H1 (cell line): Measurements from ENCODE around the gene FGF19. TPM values are rescaled to one million over a fixed set of nuclear protein-coding genes. Genes with fewer than 3 reads are reported as not detected.

Experiments
- ATF2 ChIP-seq: IDR thresholded peaks from 2 replicates; pipeline ENCODE4 v1.6.1; 2012; ENCODE audit warnings: low read length, inconsistent platforms
- CBX5 ChIP-seq: fragments of 300-800, 300-1000 bp; sonication (generic); IDR thresholded peaks from 2 replicates; pipeline ENCODE4 v1.7.1; 2016; ENCODE audit warnings: antibody characterized with exemption, low read length, low read depth
- CBX8 ChIP-seq: fragments of 300-800, 300-1000 bp; sonication (generic); IDR thresholded peaks from 2 replicates; pipeline ENCODE4 v1.7.1; 2016; ENCODE audit warnings: low read depth, low read length, borderline replicate concordance
- CREB1 ChIP-seq: IDR thresholded peaks from 2 replicates; pipeline ENCODE4 v1.6.1; 2012; ENCODE audit warnings: inconsistent platforms
- HDAC2 ChIP-seq, 2 experiments: fragments of 300-600 bp in 1 of 2; sonication (generic) in 1 of 2; IDR thresholded peaks; 2 replicates each; pipeline ENCODE4 v1.6.1; 2011 to 2012; ENCODE audit warnings: low read depth in 2 of 2, low read length in 2 of 2, mild to moderate bottlenecking in 2 of 2, moderate library complexity in 2 of 2, borderline replicate concordance in 1 of 2, inconsistent platforms in 1 of 2
- MAFK ChIP-seq: IDR thresholded peaks from 2 replicates; pipeline ENCODE4 v1.6.1; 2012; ENCODE audit warnings: low read depth, mild to moderate bottlenecking, improper control_type of control experiment, low read length
- NANOG ChIP-seq: IDR thresholded peaks from 2 replicates; pipeline ENCODE4 v1.6.1; 2011; ENCODE audit warnings: low read length, low read depth, mild to moderate bottlenecking, inconsistent platforms; ENCODE audit not compliant: insufficient read depth, poor library complexity, severe bottlenecking
- POLR2A ChIP-seq, 2 experiments: IDR thresholded peaks; 1 replicate in 1 of 2; 2 replicates in 1 of 2; pipeline ENCODE4 v1.6.1; 2011; ENCODE audit warnings: low read depth in 2 of 2, low read length in 2 of 2, mild to moderate bottlenecking in 2 of 2; ENCODE audit errors: control extremely low read depth in 1 of 2
- POLR2AphosphoS5 ChIP-seq: IDR thresholded peaks from 2 replicates; pipeline ENCODE4 v1.6.1; 2011; ENCODE audit warnings: low read depth, low read length
- RXRA ChIP-seq: IDR thresholded peaks from 2 replicates; pipeline ENCODE4 v1.6.1; 2011; ENCODE audit warnings: low read depth, mild to moderate bottlenecking, low read length, moderate library complexity; ENCODE audit not compliant: insufficient read depth
- TAF7 ChIP-seq: optimal IDR thresholded peaks from 2 replicates; pipeline ENCODE3; 2011; ENCODE audit warnings: low read depth, mild to moderate bottlenecking, inconsistent platforms, low read length, moderate library complexity, borderline replicate concordance
- TCF12 ChIP-seq: IDR thresholded peaks from 2 replicates; pipeline ENCODE4 v1.6.1; 2011; ENCODE audit warnings: low read depth, mild to moderate bottlenecking, low read length
- polyA plus RNA-seq, 7 experiments: library from polyadenylated mRNA; depleted of rRNA in 3 of 7; stranded (reverse) in 5 of 7; unstranded in 2 of 7; fragments of >200 nt in 5 of 7; fragments of 200-250 nt in 2 of 7; gene quantifications; 1 replicate in 5 of 7; 2 replicates in 1 of 7; 4 replicates in 1 of 7; pipeline versions ENCODE4 v1.2.1 to v1.2.3, GENCODE V29; 2011 to 2013; ENCODE audit warnings: missing spikeins in 2 of 7, mixed read lengths in 2 of 7
- total RNA-seq: library from RNA; stranded (reverse); fragmentation: NEBNext Ultra II Directional; extraction: Animal tissue kit (Norgen Biotek cat#: 25700); gene quantifications from 2 replicates; pipeline ENCODE4 v1.2.1, GENCODE V29; 2021
- TF ChIP-seq, protein P1 (sequence below): IDR thresholded peaks from 2 replicates; pipeline ENCODE4 v1.6.1; 2012; ENCODE audit warnings: inconsistent platforms

Gene FGF19
- total and polyA plus RNA-seq, 2 of the 8 experiments (the other 6 are each of a cell fraction or from before 2014, with no cell fraction given): 9.6 to 14.8 TPM

DNA sequence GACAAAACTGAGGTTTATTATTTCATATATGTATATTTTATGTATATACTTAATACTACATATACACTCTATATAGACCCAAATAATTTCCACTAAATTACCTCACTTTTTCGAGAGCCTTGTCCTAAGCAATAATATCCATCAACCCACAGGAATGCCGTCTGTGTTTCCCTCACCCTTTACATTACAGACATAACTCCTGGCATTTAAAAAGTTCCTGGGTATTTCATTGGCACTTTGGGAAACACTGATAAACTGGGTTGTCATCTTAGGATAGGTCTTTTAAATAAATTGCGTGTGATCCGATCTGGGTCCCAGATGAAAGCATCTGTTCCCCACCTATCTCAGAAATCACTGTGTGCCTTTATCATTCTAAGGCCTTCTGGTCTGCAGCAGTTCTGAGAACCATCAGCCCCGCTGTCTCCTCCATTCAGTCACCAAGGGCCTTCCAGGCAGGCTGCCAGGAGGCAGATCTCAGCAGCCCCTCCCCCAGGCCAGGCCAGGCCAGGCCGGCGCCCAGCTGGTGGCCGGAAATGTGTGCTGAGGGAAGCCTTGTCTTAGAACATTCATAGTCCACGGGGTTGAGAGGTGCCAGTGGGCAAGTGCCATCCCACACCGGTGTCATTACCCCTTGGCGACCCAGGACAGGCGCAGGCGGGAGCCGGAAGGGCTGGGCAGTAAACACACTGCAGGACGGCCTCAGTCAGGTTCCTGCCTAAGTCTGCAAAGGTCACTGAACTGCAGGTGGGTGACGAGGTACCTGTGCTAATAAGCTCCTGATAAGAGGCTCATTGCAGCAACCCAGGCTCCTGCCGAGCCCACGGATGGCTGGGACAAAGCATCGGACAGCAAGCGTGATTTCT, 3.3 kb downstream of the FGF19 start (continued):
- peak in 1 of 2 experiments; percentile 33; a peak in 1 of 3 replicates for TF ChIP-seq POLR2A (IDR thresholded peaks at IDR 0.05; ENCODE audit: control extremely low read depth in 1 of 2, low read depth in 2 of 2, low read length in 2 of 2)
- peak in 1 of 2 experiments; percentile 83; a peak in 2 of 4 replicates for TF ChIP-seq HDAC2 (IDR thresholded peaks at IDR 0.05; ENCODE audit: borderline replicate concordance in 1 of 2, low read depth in 2 of 2, low read length in 2 of 2)
- no peak for TF ChIP-seq CBX8
- TF ChIP-seq CREB1: no peak
- TF ChIP-seq POLR2AphosphoS5: peak; percentile 35; the same call in 1 of the 2 replicates
- TF ChIP-seq TAF7: peak; percentile 66
- no peak for TF ChIP-seq CBX5
- TF ChIP-seq RXRA: 0 out of 2 replicates have a peak, but pooled peaks have one; percentile 51
- TF ChIP-seq, protein P1, sequence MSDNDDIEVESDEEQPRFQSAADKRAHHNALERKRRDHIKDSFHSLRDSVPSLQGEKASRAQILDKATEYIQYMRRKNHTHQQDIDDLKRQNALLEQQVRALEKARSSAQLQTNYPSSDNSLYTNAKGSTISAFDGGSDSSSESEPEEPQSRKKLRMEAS: peak; percentile 44; the same call in 1 of the 2 replicates
- no peak for TF ChIP-seq MAFK
- peak; percentile 91 for TF ChIP-seq NANOG
- TF ChIP-seq TCF12: peak; percentile 82
- TF ChIP-seq ATF2: 0 out of 2 replicates have a peak, but pooled peaks have one; percentile 49
